SJSA1 (cell line): ENCODE results near the gene CHTF8. TPM values are rescaled to one million over a fixed set of nuclear protein-coding genes. Genes with fewer than 3 reads are reported as not detected.

ENCODE experiments used
- DNase-seq, 2 experiments: peaks; one replicate each; pipeline ENCODE4 v3.0.0-alpha.2; 2015 to 2020; ENCODE audit warnings: low spot score in 2 of 2, low read depth in 1 of 2
- H3K27ac ChIP-seq: fragments of 250-450 bp; sonication (Bioruptor Pico); 2 replicates; pipeline ENCODE4 v1.5.1; 2020; ENCODE audit warnings: mild to moderate bottlenecking, moderate library complexity
- H3K27me3 ChIP-seq: fragments of 250-450 bp; sonication (Bioruptor Pico); replicated peaks from 2 replicates; pipeline ENCODE4 v1.5.1; 2020; ENCODE audit warnings: mild to moderate bottlenecking, moderate library complexity
- H3K36me3 ChIP-seq: fragments of 250-450 bp; sonication (Bioruptor Pico); 2 replicates; pipeline ENCODE4 v1.5.1; 2020; ENCODE audit warnings: mild to moderate bottlenecking
- H3K4me1 ChIP-seq: fragments of 250-450 bp; sonication (Bioruptor Pico); replicated peaks from 2 replicates; pipeline ENCODE4 v1.6.1; 2021; ENCODE audit warnings: mild to moderate bottlenecking
- H3K4me3 ChIP-seq: fragments of 250-450 bp; sonication (Bioruptor Pico); 2 replicates; pipeline ENCODE4 v1.5.1; 2020; ENCODE audit warnings: mild to moderate bottlenecking
- H3K9me3 ChIP-seq: fragments of 250-450 bp; sonication (Bioruptor Pico); replicated peaks from 2 replicates; pipeline ENCODE4 v1.5.1; 2020; ENCODE audit warnings: mild to moderate bottlenecking
- total RNA-seq: library from RNA; depleted of rRNA; stranded (reverse); fragments of >200 nt; shearing (Covaris generic); gene quantifications from 2 replicates; pipeline ENCODE4 v1.2.3, GENCODE V29; 2014

Gene CHTF8
- total RNA-seq, 1 experiment from 2014 or later: 43.1 TPM

DNA sequence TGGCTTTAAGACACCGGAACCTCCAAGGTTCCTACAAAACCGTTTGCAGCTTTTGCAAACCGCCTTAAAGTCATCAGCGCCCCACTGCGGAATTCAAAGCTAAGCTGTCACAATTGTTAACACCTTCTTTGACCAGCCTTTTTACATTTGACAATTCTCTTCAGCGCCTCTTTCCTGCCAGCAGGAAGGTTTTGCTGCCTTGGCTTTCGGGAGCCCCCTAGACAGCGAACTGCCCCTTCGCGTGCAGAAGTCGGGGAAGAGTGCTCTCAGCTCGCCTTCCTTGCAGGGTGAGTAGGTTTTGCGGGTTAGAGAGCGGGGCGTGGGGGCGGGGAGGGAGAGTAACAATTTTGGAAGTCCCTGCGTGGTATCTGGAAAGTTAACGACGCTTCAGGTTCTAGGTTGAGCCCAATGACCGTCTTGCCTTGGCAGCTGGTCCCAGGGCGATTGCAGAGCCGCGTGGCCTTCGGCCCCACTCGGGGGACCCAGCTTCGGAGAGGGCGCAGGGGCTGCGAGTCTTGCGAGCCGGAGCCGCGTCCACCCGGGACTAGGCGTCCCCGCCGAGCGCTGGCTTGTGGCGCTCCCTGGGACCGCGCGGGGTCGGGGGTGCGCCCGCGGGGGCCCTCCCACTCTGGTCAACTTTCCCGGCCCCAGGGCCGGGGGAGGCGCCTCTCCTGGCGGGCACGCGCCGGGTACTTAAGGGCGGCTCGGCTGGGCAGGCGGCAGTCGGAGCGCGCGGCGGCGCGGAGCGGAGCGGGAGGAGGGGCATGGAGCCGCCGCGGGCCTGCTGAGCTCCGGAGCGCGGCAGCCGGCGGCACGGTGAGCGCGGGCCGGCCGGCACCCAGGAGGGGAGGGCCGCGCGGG is 26.7 kb downstream of the CHTF8 start, which contains the start of gene HAS3:
Gene HAS3, plus strand, starts transcription at position 153 of the 861 bp plus-strand sequence. CDS start 3,743 bp downstream, outside the sequence.
- peak; percentile 63 to 71 for DNase-seq
- no peaks in the 10 kb centered on the region for H3K9me3 ChIP-seq
- H3K4me1 ChIP-seq: peaks cover 13% of the 10 kb centered on the region
- peaks cover 11% of the 10 kb centered on the region; the same call in 1 of the 2 replicates for H3K36me3 ChIP-seq
- no peaks in the 10 kb centered on the region for H3K27me3 ChIP-seq
- H3K27ac ChIP-seq: no peak within 1 kb of the TSS
- H3K4me3 ChIP-seq: peak within 1 kb of the TSS; percentile 57

DNA sequence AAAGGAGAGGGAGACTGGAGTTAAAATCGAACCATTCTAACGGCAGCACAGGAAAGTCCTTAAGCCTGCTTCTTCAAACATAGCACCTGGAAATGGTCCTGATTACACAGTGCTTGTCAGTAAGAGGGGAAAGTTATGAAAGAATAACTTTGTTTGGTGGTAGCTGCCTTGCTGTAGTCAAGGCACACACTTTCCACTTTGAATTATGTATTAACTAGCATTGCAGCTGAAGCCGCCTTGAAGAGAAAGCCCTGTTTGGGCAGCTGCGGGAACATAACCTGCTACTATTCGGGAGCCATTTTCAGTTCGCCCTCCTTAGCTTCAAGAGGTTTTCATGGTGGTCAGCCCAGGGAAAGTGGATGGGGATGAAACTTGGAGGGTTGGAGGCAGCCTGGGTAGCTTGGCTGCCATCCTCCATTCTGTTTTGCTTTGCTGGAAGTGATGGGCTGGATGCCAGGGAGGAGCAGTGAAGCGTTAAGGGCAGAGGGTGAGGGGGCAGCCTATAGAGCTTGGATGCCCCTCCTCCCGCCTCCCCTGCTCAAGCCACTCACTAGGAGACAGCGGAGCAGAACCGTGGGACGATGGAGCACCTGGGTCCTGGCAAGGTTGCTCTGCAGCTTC is 32.2 kb downstream of the CHTF8 start:
- Histone ChIP-seq H3K27me3 (no peaks in the 10 kb centered on the region), H3K27ac (no peak overlapping the region), H3K36me3 (no peaks in the 10 kb centered on the region), H3K9me3 (no peaks in the 10 kb centered on the region), H3K4me3 (no peak overlapping the region), H3K4me1 (no peaks in the 10 kb centered on the region)
- no peak for DNase-seq

DNA sequence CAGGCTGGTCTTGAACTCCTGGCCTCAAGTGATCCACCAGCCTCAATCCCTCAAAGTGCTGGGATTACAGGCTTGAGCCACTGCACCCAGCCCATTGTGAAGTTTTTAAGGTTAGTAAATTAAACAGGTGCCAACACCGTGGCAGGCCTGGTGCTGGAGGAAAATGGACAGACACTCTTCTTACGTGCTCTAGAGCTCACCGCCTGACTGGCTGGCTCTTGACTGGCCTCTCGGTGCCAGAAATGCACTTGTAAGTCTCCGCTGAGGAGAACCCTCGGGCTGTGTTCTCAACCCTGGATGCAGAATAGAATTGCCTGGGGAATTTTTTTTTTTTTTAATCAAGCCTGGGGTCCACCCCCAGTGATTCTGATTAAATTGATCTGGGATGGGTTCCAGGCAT is 37.2 kb downstream of the CHTF8 start:
- H3K9me3 ChIP-seq: no peaks in the 10 kb centered on the region
- no peak for DNase-seq
- H3K36me3 ChIP-seq: no peaks in the 10 kb centered on the region
- no peak overlapping the region for H3K27ac ChIP-seq
- H3K4me3 ChIP-seq: no peak overlapping the region
- H3K27me3 ChIP-seq: no peaks in the 10 kb centered on the region
- H3K4me1 ChIP-seq: peaks cover 3% of the 10 kb centered on the region; the same call in 1 of the 2 replicates

DNA sequence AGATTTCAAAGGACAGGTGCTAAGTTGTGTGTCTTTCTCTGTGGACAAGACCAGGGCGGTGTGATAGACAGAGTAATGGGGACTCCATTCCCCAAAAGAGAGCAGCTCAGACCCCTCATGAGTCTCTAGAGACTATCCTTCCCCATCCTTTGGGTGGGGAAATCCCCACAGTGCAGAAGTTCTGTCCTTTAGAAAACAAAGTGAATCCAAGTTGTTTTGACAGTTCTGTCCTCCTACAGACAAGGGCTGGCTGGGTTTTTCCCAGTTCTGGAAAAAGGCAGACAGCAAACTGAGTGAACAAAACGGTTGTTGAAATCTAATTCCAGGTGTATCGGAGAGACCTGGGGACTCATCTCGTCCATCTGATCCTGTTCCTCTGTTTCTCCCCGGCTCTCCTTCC is 37.9 kb downstream of the CHTF8 start:
- H3K4me3 ChIP-seq: no peak overlapping the region
- no peak for DNase-seq
- no peaks in the 10 kb centered on the region for H3K27me3 ChIP-seq
- no peak overlapping the region for H3K27ac ChIP-seq
- H3K36me3 ChIP-seq: no peaks in the 10 kb centered on the region
- peaks cover 10% of the 10 kb centered on the region for H3K4me1 ChIP-seq
- no peaks in the 10 kb centered on the region for H3K9me3 ChIP-seq

DNA sequence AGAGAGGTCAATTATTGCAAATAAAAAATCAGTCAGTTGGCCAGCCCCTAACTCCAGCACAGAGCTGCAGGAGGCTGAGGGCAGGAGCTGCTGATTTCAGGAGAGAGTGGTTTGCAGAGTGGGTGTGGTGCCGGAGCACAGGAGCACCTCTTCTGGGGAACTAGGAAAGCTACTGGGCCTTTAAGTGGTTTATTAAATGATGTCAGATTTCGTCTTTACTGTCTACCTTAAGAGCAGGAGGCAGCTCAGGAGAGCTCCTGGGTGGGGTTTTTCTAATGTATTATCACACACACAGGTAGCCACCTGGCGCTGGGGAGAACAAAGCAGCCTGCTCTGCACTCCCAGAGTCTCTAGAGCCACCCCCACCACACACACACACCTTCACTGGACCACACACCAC is 38.4 kb downstream of the CHTF8 start:
- H3K9me3 ChIP-seq: no peaks in the 10 kb centered on the region
- peaks cover 13% of the 10 kb centered on the region for H3K4me1 ChIP-seq
- no peaks in the 10 kb centered on the region for H3K36me3 ChIP-seq
- no peak overlapping the region for H3K27ac ChIP-seq
- no peak overlapping the region for H3K4me3 ChIP-seq
- no peak for DNase-seq
- no peaks in the 10 kb centered on the region for H3K27me3 ChIP-seq

DNA sequence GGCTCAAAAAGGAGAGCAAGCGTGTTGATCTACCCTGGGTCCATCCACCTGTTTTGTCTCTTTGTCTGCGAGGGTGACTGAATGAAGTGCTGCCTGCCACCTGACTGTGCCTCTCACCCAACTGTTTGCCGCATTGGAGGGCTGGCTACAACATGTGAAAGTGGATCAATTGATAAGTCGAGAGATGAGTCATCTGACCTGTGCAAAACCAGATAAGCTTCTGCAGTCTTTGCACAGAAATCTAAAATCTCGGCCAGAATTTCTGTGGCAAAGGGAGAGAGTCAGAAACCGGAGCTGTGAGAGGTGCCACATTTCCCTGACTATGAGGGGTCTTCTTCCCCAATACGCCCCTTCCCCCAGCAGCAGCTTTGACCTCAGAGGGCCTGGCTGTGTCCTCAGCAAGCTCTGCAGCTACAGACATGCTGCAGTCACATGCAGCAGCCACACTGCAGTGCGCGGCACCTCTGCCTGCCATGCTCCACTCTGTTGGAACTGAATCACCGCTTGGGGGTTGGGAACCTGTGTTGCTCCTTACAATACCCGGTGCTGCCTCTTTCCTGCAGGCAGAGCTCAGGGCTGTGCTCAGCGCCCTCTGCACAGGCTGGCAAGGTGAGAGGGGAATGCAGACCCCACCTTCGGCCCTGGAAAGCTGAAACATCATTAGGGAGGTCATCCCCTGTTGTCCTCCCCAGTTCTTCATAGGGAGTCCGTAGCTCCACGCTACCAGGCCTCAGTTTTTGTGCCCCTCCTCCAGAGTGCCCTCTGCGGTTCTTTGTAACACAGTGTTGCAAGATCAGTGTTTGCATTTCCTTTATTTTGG is 43.1 kb downstream of the CHTF8 start:
- no peak for DNase-seq
- no peaks in the 10 kb centered on the region for H3K9me3 ChIP-seq

DNA sequence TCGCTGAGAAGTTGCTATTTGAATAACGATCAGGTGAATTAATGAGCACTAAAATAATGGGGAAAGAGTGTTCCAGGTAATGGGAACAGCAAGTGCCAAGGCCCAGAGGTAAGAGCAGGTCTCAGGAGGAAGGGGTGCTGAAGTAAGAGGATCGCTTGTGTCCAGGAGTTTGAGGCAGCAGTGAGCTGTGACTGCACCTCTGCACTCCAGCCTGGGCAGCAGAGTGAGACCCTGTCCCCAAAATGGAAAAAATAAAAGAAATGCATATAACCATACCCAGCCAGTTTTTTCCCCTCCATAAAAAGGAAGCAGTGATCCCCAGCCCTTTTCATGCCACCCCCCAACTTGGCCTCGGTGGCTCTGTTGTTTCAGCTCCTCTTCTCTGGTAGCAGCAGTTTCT is 43.7 kb downstream of the CHTF8 start:
- H3K27ac ChIP-seq: no peak overlapping the region
- H3K9me3 ChIP-seq: no peaks in the 10 kb centered on the region
- no peaks in the 10 kb centered on the region for H3K27me3 ChIP-seq
- H3K36me3 ChIP-seq: no peaks in the 10 kb centered on the region
- no peak overlapping the region for H3K4me3 ChIP-seq
- DNase-seq: no peak
- H3K4me1 ChIP-seq: peaks cover 28% of the 10 kb centered on the region

More for the DNA sequence above, 43.1 kb downstream of the CHTF8 start:
- Histone ChIP-seq H3K4me1 (peaks cover 22% of the 10 kb centered on the region), H3K36me3 (no peaks in the 10 kb centered on the region), H3K27me3 (no peaks in the 10 kb centered on the region), H3K27ac (no peak overlapping the region), H3K4me3 (no peak overlapping the region)

DNA sequence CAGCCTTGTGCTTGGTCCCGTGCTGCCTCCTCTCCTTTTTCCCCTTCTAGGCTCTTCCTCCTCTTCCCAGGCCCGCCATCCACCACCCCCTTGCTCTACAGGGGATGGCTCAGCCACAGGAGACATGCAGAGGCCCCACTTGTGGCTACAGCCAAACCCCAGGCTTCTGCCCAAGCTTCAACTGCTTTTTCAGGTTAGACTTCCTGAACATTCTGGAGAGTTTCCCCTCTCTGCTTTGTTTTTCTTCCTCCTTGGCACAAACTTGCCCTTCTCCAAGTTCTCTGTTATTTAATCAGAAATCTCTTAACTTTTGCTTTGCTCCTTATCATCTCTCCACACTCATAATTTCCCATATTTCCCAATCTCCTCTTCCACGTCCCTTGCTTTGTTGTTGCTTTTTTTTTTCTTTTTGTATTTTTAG is 45.2 kb downstream of the CHTF8 start:
- DNase-seq: no peak
- Histone ChIP-seq H3K4me1 (peaks cover 34% of the 10 kb centered on the region), H3K4me3 (no peak overlapping the region), H3K27me3 (no peaks in the 10 kb centered on the region), H3K9me3 (no peaks in the 10 kb centered on the region), H3K36me3 (no peaks in the 10 kb centered on the region), H3K27ac (no peak overlapping the region)

DNA sequence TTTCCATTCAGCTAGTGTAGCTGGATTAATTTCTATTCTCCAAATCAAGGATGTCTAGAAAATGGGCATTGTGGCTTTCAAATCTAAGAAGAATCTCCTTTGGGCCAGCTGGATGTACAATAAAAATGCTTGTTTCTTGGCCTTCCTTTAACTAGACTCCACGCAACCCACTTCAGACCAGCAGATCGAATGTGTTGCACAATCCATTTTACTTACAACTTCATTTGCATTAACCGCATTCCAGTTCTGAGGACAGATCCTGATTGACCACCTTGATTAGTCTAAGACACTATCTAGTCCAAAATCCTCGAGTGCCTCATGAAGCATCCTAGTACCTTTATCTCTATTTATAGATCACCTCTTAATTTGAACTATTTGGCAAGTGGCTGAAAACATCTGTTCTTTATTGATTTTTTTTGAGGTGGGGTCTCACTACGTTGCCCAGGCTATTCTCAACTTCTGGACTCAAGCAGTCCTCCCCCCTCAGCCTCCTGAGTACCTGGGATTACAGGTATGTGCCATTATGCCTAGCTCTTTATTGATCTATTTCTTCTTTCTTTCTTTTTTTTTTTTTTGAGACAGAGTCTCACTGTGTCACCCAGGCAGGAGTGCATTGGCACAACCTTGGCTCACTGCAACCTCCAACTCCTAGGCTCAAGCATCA is 47.2 kb downstream of the CHTF8 start:
- peaks cover 30% of the 10 kb centered on the region for H3K4me1 ChIP-seq
- H3K36me3 ChIP-seq: no peaks in the 10 kb centered on the region
- no peak for DNase-seq
- H3K27ac ChIP-seq: no peak overlapping the region
- no peaks in the 10 kb centered on the region for H3K9me3 ChIP-seq
- no peaks in the 10 kb centered on the region for H3K27me3 ChIP-seq
- no peak overlapping the region for H3K4me3 ChIP-seq

DNA sequence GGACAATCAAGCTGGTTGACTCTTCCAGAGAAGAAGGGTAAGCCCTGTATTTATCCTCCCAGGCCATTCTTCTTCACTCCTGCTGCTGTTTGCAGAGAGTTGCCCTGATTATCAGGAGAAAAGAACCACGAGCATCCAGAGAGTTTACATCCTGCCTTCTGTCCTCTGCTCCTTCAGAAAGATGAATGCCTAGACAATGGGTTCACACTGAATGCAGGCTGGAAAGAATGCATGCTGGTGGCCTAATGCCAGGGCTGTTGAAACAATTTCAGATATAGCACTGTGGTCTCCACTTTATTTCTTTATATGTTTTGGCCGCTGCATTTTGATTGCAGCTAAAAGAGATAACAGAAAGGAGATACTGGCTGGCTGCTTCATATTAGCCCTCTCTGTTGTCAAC is 48.1 kb downstream of the CHTF8 start:
- DNase-seq: peak in 1 of 2 experiments; percentile 37
- Histone ChIP-seq H3K27ac (peak overlapping the region; percentile 21), H3K9me3 (no peaks in the 10 kb centered on the region), H3K4me3 (no peak overlapping the region), H3K4me1 (peaks cover 22% of the 10 kb centered on the region), H3K36me3 (no peaks in the 10 kb centered on the region), H3K27me3 (no peaks in the 10 kb centered on the region)

DNA sequence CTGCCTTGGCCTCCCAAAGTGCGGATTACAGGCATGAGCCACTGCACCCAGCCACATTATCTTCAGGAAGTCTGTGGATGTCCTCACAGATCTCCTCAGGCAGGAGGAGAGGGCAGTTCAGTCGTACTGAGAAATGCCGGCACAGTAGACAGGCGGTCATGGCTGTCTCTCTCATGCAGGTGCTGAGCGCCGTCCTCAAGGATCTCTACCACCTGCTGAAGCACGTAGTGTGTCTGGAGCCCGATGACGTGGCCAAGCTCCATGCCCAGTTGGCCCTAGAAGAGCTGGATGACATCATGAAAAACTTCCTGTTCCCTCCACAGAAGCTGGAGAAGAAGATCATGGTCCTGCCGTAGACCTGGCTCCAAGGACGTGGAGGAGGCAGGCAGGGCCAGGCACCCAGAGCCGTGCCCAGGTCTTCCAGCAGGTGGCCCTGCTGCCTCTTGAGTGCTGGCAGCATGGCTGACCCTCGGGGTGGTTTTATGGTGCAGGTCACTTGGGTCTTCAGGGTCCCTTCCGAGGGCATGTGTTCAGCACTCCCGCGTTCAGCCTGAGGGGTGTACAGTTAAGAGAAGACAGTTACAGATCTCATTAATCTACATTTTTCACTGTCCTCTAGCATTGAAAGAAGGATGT is 49.0 kb downstream of the CHTF8 start:
- no peak for DNase-seq
- no peaks in the 10 kb centered on the region for H3K36me3 ChIP-seq
- H3K27ac ChIP-seq: no peak overlapping the region
- H3K4me1 ChIP-seq: peaks cover 21% of the 10 kb centered on the region
- H3K27me3 ChIP-seq: no peaks in the 10 kb centered on the region
- no peak overlapping the region for H3K4me3 ChIP-seq
- H3K9me3 ChIP-seq: no peaks in the 10 kb centered on the region

DNA sequence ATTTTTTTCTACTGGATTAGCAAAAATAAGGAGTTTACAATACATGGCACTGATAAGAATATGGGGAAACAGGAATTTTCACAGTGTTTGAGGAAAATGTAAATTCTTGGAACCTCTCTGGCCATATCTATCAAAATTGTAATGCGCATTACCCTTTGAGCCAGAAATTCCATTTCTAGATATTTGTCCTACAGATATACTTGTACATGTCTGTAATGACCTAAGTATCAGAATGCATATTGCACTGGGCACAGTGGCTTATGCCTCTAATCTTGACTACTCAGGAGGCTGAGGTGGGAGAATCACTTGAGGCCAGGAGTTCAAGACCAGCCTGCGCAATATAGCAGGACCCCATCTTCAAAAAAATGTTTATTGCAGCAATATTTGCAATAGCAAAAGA is 52.7 kb downstream of the CHTF8 start:
- Histone ChIP-seq H3K4me1 (peaks cover 15% of the 10 kb centered on the region), H3K9me3 (no peaks in the 10 kb centered on the region), H3K27ac (no peak overlapping the region), H3K27me3 (no peaks in the 10 kb centered on the region), H3K36me3 (no peaks in the 10 kb centered on the region), H3K4me3 (no peak overlapping the region)
- DNase-seq: no peak

DNA sequence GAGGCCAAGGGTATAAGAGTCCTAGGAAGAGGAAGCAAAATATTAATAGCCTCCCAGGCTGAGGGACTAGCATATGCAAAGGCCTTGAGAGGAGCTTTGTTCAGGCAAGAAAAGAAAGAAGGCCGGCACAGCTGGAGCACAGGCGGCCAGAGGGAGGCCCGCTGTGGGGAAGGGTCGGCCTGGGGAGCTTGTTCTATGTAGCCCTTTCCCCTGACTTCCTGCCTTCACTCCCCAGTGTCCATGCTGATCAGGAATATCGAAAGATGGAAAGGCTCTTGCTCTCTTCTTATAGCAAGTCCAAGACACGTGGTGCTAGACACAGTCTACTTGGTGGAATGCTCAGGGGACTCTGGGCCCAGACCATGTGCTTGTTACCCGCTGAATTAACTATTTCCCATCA is 54.3 kb downstream of the CHTF8 start:
- no peak for DNase-seq
- no peak overlapping the region for H3K27ac ChIP-seq
- no peaks in the 10 kb centered on the region for H3K9me3 ChIP-seq
- no peaks in the 10 kb centered on the region for H3K27me3 ChIP-seq
- H3K36me3 ChIP-seq: no peaks in the 10 kb centered on the region
- H3K4me1 ChIP-seq: peaks cover 9% of the 10 kb centered on the region
- H3K4me3 ChIP-seq: no peak overlapping the region
